ENCODE data around the gene LRRC38.
"Not testable (repeated sequence)": the region's sequence is repeated elsewhere in the genome, so short reads cannot be mapped to it uniquely, and the experiment has no call there.

Gene LRRC38, protein sequence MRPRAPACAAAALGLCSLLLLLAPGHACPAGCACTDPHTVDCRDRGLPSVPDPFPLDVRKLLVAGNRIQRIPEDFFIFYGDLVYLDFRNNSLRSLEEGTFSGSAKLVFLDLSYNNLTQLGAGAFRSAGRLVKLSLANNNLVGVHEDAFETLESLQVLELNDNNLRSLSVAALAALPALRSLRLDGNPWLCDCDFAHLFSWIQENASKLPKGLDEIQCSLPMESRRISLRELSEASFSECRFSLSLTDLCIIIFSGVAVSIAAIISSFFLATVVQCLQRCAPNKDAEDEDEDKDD

GRCh38 chr1:13513895-13514546, at the start of gene LRRC38:
LRRC38 (minus strand) TSS chr1:13514003; CDS start chr1:13513593, 410 bp downstream.
- DNase-seq (ENCODE audit: low read depth in 3 of 3) = no peak

- DNase-seq (ENCODE audit: low read depth in 3 of 3) = not testable (repeated sequence)
Measured at GRCh38 chr1:13562981-13563380, 49.2 kb upstream of the LRRC38 start.

- no peak for DNase-seq (ENCODE audit: low read depth in 3 of 3)
Measured at GRCh38 chr1:13560541-13560940, 46.7 kb upstream of the LRRC38 start.

GRCh38 chr1:13556224-13556764, 42.5 kb upstream of the LRRC38 start:
- DNase-seq (ENCODE audit: low read depth in 3 of 3) = no peak

- no peak for DNase-seq (ENCODE audit: low read depth in 3 of 3)
Measured at GRCh38 chr1:13554798-13555197, 41.0 kb upstream of the LRRC38 start.

- DNase-seq (ENCODE audit: low read depth in 3 of 3) = no peak
Measured at GRCh38 chr1:13550663-13551062, 36.9 kb upstream of the LRRC38 start.

DNA sequence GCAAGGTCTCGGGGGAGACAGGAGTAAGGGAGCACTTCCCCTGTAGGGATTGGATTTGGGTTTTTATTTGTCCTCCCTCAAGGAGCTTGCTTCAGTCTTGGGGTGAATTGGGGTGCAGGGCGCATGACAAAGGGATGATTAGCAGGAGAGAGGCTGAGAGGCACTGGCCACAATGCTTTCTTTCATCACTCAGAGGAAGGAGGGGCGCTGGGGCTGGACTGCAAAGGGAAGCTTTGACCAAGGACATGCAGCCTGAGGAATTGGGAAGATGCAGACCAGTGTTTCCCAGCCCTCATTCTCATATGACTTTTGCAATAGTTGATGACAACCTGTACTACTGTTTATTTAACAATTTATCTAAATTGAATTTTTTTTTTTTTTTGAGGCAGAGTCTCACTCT, 35.7 kb upstream of the LRRC38 start:
- DNase-seq (ENCODE audit: low read depth in 3 of 3) = no peak

GRCh38 chr1:13549021-13549420, 35.2 kb upstream of the LRRC38 start:
- no peak for DNase-seq (ENCODE audit: low read depth in 3 of 3)

DNA sequence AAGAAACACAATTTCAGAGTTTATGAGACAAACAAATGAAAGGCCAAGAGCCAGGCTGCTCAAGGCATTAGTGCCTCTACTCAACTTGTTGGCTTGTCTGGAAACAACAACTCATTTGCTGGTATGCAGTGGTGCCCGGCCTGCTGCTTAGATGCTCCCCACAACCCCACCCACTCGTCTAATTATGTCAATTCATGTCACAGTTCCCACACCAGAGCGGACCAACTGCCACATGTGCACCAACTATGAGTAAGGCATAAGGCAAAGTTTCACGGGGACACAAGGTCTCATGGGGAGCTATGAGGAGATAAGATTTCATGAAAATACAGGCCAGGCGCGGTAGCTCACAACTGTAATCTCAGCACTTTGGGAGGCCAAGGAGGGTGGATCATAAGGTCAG, 34.5 kb upstream of the LRRC38 start:
- DNase-seq (ENCODE audit: low read depth in 3 of 3) = no peak

GRCh38 chr1:13546791-13547190, 33.0 kb upstream of the LRRC38 start:
- no peak for DNase-seq (ENCODE audit: low read depth in 3 of 3)

- DNase-seq (ENCODE audit: low read depth in 3 of 3) = no peak
Measured at GRCh38 chr1:13544221-13544556, 30.4 kb upstream of the LRRC38 start.

GRCh38 chr1:13543451-13544220, 29.8 kb upstream of the LRRC38 start:
- DNase-seq (ENCODE audit: low read depth in 3 of 3) = no peak

- DNase-seq (ENCODE audit: low read depth in 3 of 3) = no peak
Measured at GRCh38 chr1:13541435-13542215, 27.8 kb upstream of the LRRC38 start.

DNA sequence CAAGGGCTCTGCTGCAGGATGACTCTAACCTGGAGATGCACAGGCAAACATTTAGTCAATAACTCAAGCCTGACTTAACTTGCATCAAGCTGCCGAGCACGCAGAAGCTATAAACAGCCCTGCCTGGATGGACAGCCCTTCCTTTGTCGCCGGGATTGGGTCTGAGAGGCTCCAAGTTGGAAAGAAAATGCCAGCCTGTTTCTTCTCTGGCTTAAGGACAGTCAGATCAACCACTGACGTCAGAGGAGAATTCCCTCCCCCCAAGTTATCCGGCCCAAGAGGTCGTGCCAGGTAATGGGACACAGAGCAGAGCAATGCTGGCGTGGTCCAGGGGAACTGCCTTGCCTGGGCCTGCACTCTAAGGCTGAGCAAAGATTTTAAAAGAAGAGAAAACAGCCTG, 27.1 kb upstream of the LRRC38 start:
- DNase-seq (ENCODE audit: low read depth in 3 of 3) = no peak

DNA sequence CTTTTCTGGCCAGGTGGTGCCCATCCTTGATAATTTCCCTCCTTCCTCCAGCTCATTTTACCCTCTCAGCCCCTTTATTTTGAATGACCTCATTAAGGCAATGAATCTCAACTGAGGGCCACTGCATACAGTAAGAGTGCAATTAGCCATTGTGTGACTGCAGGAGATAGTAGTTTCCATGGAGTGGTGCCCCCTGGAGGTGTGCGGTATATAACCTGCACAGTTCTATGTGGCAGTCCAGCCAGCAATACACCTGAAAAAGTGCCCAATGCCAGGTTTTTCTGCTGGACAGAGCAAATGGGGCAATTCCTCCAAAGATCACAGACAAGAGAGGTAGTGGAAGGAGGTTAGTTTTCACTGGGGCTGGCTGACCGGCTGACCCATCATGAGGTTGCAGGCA, 25.9 kb upstream of the LRRC38 start:
- DNase-seq (ENCODE audit: low read depth in 3 of 3) = no peak

GRCh38 chr1:13538832-13539231, 25.0 kb upstream of the LRRC38 start:
- no peak for DNase-seq (ENCODE audit: low read depth in 3 of 3)

- DNase-seq (ENCODE audit: low read depth in 3 of 3) = no peak
Measured at GRCh38 chr1:13536571-13536970, 22.8 kb upstream of the LRRC38 start.

- no peak for DNase-seq (ENCODE audit: low read depth in 3 of 3)
Measured at GRCh38 chr1:13535227-13535626, 21.4 kb upstream of the LRRC38 start.

GRCh38 chr1:13528320-13528719, 14.5 kb upstream of the LRRC38 start:
- DNase-seq (ENCODE audit: low read depth in 3 of 3) = no peak

DNA sequence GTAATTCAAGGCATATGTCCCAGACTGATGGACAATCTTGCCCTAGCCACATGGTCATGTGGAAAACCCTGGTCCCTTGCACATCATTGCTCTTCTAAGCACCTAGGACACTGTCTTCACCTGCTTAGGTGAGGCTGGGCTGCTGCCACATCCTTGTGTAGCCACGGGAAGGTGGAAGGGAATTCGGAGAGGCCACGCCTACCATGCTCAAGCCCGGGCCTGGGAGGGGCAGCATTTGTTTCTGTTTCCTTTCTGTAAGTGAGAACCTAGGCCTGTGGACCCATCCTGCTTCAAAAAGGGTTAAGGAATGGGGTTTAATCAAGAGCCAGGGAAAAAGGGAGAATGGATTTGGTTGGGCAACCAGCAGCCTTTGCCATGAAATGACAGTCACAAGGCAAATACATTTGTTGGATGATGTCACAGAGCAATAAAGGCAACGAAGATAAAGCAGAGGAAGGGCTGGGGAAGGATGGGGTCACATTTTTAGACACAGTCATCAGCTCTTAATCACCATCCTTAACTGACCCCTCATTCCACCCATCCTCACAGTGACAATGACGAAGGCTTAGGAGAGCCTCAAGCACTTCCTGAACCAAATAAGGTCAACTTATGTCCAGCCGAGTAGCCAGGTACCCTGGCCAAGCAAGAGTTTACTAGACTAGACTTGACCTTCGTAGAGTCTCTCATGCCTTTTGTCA, 10.1 kb upstream of the LRRC38 start:
- no peak for DNase-seq (ENCODE audit: low read depth in 3 of 3)

GRCh38 chr1:13520985-13521384, 7.2 kb upstream of the LRRC38 start:
- DNase-seq (ENCODE audit: low read depth in 3 of 3) = no peak
